AG04449 (cell line): ENCODE measurements around the gene CYP2W1.
"Not testable (repeated sequence)": the region's sequence is repeated elsewhere in the genome, so short reads cannot be mapped to it uniquely, and the experiment has no call there.

Source experiments
- CTCF ChIA-PET: fragments of 350-600 bp; formaldehyde crosslinking; extraction: SDS; loops from one replicate; lab custom pipeline; 2021; ENCODE audit warnings: antibody characterized with exemption; lab: Yijun Ruan, JAX
- POLR2A ChIA-PET: fragments of 400-600, 350-600 bp; formaldehyde crosslinking; extraction: SDS; loops from one replicate; lab custom pipeline; 2020; ENCODE audit warnings: antibody characterized with exemption, inconsistent platforms; lab: Yijun Ruan, JAX
- DNase-seq: peaks from one replicate; pipeline ENCODE4 v3.0.0-alpha.2; 2010; ENCODE audit warnings: low read depth, low spot score
- H3K4me3 ChIP-seq: 2 replicates; pipeline ENCODE4 v1.5.1; 2011; ENCODE audit warnings: low read depth, mild to moderate bottlenecking, control low read depth, low read length
- TF ChIP-seq, protein P1 (sequence below): IDR thresholded peaks from one replicate; pipeline ENCODE4 v1.5.1; 2011; ENCODE audit warnings: mild to moderate bottlenecking, moderate library complexity, low read length, control low read depth, inconsistent platforms; ENCODE audit not compliant: insufficient read depth; ENCODE audit errors: missing control alignments

CYP2W1 gene

DNA sequence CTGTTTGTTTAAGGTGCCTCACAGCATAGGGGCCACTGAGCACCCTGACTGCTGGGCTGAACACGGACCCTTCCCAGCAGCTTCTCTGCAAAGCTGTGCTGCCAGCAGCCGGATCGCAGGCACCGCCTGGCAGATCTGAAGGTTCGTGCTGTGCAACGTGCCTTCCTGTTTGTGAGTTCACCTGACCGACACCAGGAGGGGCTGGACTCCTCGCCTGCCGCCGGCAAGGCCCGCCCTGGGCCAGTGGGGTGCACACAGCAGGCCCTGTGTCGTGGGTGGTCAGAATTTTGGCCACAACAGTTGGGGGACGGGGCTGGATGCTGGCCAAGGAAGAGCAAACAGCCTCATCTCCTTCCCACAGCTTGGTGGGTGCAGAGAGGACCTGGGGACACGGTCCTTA is 12.6 kb downstream of the CYP2W1 start:
- no peak for DNase-seq
- H3K4me3 ChIP-seq = no peak overlapping the region
- ChIA-PET POLR2A (no interaction called here), CTCF (interaction anchor here (1.0 to 11.4 kb wide), 14 partner anchors 10 to 181 kb away, joined by 3 to 558 read pairs (median 20); partner anchors contain the start of genes COX19 and GPR146)
- TF ChIP-seq, protein P1, sequence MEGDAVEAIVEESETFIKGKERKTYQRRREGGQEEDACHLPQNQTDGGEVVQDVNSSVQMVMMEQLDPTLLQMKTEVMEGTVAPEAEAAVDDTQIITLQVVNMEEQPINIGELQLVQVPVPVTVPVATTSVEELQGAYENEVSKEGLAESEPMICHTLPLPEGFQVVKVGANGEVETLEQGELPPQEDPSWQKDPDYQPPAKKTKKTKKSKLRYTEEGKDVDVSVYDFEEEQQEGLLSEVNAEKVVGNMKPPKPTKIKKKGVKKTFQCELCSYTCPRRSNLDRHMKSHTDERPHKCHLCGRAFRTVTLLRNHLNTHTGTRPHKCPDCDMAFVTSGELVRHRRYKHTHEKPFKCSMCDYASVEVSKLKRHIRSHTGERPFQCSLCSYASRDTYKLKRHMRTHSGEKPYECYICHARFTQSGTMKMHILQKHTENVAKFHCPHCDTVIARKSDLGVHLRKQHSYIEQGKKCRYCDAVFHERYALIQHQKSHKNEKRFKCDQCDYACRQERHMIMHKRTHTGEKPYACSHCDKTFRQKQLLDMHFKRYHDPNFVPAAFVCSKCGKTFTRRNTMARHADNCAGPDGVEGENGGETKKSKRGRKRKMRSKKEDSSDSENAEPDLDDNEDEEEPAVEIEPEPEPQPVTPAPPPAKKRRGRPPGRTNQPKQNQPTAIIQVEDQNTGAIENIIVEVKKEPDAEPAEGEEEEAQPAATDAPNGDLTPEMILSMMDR = no peak

DNA sequence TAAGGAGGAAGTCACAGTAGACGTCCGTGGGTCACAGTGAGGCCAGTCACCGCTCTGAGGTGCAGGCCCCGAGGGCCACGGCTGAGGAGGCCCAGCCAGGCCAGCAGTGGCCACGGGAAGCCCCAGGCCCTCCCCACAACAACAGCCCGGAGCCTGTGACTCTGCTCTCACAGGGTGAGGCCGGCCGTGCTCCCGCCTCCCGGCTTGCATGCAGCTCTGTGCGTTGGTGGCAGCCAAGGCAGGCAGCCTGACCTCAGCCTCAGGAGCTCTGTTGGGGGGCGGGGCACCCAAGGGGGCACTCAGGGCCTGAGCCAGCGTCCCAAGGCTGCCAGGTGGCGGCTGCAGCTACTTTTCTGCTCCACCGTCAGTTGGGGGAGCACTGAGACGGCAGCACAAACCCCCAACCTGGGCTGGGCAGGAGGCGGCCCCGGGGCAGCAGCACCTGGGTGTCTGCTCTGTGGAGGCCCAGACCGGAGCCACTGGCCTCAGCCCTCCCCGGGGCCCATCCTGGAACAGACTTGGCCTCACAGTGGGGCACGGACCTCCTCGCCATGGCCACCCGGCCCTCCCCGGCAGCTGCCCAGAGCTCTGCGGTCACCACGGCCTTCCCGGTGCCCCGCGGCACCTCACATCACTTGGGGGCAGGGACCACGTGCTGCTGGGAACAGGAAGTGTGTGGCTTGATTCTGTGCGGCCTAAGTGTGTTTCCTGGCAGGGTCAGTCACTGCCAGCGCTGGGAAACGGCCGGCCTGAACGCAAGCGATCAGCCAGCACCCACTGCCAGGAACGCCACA is 13.3 kb downstream of the CYP2W1 start:
- ChIA-PET CTCF (interaction anchor here (0.8 to 11.4 kb wide), 10 partner anchors 9 to 181 kb away, joined by 3 to 558 read pairs (median 22); partner anchors contain the start of genes COX19 and GPR146), POLR2A (no interaction called here)
- no peak for DNase-seq
- H3K4me3 ChIP-seq = no peak overlapping the region
- TF ChIP-seq, protein P1 = no peak

DNA sequence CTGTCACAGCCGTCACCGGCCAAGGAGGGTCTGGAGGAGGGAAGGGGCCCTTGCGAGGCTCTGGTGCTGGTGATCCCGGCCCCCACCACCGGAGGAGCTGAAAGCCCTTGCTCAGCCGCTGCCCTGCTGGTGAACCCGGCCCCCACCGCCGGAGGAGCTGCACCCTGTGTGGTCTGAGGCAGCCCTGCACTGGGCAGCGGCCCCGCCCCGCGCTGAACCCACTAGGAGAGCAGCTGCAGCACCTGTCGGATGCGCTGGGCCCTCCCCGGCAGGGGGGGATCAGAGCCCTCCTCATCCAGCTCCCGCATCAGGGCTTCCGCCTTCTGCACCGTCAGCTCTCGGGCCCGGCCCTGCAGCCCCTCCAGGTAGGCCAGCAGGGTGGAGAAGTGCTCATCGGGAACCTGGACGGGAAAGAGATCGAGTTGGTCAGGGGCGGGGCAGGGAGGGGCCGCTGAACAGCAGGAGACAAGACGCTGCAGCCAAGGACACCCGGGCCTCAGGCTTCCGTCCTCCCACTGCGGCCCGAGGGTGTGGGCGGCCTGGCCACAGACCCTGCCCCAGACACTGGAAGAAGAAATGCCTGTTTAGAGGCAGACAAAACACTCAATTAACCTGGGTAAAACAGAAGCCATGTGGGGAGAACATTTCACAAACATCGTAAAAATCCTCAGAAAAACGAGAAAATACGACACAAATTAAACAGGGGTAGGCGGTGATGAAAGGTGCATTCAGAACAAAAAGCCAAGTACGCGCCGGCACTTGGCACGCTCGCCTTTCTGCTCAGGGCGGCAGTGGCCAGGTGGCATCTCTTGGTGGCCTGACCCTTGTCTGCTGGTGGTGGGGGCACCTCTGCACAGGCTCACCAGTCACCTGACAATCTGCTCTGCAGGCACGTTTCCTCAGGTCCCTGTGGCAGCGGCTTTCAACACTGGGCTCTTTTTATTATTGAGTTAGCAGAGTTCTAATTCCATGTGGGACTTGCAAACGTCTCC is 14.7 kb downstream of the CYP2W1 start:
- TF ChIP-seq, protein P1 = no peak
- DNase-seq = no peak
- ChIA-PET POLR2A (no interaction called here), CTCF (interaction anchor here (0.8 to 11.4 kb wide), 5 partner anchors 22 to 88 kb away, joined by 3 to 558 read pairs (median 9); partner anchors contain the start of genes COX19 and GPR146)
- no peak overlapping the region for H3K4me3 ChIP-seq

DNA sequence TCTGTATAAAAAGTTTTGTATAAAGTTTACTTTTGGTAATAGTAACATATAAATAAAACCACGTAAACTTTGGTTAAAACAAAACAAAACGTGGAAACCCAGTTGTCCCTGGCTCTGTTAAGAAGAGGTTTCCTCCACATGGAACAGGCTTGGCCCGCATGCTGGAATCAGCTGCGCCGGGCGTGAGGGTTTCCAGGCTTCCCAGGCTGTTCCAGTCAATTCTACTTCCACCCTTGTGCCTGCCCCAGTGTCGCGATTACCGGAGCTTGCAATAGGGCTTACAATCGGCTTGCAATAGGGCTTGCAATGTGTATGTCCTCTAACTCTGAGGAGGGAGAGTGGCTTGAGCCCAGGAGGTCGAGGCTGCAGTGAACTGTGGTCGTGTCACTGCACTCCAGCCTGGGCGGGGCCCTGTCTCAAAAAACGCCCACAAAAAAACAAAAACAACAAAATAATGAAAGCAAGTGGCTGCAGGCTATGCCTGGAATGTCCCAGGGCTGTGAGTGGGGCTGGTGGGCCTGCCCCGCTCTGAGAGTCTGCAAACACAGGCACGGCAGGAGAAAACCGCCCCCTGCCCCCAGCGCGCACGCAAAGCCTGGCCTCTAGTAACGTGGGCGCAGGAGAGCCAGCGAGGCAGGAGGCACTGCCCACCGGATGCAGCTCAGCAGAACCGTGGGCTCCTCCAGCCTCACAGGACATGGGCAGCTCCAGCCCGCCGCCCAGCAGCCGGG is 16.3 kb downstream of the CYP2W1 start:
- CTCF ChIA-PET = interaction anchor here (1.8 to 11.4 kb wide), 2 partner anchors 25 to 63 kb away, joined by 4 to 558 read pairs; no protein-coding TSS in a partner anchor
- no peak for DNase-seq
- no peak overlapping the region for H3K4me3 ChIP-seq
- TF ChIP-seq, protein P1 = no peak
- POLR2A ChIA-PET = no interaction called here

DNA sequence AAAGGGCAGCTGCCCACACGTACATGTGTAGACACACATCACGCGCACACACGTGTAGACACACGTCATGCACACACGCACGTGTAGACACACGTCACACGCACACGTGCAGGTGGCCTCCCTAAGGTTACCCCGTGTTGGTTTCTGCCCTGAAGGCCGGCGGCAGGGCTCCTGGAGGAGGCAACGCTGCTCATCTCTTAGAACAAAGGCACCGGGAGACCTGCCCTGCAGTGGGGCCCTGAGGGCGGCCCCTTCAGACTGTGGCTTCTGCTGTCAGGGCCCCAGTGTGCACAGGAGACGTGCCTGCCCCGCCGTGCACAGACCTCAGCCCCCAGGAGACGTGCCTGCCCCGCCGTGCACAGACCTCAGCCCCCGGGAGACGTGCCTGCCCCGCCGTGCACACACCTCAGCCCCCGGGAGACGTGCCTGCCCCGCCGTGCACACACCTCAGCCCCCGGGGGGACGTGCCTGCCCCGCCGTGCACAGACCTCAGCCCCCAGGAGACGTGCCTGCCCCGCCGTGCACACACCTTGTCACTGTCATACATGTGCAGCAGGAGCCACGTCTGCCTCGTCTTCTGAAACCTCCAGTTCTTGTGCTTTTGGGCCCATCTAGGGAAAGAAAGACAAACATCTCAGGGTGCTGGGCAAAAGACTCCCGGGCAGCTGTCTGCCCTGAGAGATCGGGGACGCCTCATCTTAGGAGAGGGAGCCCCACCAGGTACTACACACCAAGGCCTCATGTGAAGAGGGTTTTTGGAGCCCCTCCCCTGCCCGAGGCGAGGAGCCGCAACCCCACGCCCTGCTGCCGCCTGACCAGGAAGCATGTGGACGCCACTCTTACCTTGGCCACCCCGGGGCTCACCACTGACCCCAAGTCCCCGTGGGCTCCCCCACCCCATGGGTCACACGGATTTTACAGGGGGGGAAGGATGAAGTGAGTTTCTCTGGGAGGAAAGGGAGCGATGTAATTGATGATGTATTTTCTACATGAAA is 17.3 kb downstream of the CYP2W1 start:
- POLR2A ChIA-PET = no interaction called here
- no peak for DNase-seq

DNA sequence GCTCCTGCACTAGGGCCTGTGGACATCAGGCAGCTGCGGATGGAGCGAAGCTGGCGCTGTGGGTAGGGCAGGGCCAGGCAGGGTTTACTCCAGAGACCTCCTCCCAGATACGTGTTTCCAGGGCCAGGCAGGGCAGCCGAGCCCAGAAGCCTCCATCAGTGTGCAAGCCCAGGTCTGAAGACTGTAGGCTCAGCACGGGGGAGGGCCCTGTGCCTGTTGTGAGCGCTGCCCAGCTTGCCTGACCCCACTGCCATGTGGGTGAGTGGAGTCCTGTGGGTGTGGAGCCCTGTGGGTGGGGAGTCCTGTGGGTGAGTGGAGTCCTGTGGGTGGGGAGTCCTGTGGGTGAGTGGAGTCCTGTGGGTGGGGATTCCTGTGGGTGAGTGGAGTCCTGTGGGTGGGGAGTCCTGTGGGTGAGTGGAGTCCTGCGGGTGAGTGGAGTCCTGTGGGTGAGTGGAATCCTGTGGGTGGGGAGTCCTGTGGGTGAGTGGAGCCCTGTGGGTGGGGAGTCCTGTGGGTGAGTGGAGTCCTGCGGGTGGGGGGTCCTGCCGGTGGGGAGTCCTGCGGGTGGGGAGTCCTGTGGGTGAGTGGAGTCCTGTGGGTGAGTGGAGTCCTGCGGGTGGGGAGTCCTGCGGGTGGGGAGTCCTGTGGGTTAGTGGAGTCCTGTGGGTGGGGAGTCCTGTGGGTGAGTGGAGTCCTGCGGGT is 18.2 kb downstream of the CYP2W1 start:
- POLR2A ChIA-PET, H3K4me3 ChIP-seq, DNase-seq: not testable (repeated sequence)
- CTCF ChIA-PET = interaction anchor here (11.4 kb wide), 1 partner anchor 61 kb away, joined by 558 read pairs; no protein-coding TSS in a partner anchor

More for the DNA sequence above, 17.3 kb downstream of the CYP2W1 start:
- no peak overlapping the region for H3K4me3 ChIP-seq
- CTCF ChIA-PET = interaction anchor here (1.8 to 11.4 kb wide), 2 partner anchors 24 to 62 kb away, joined by 4 to 558 read pairs; no protein-coding TSS in a partner anchor
- TF ChIP-seq, protein P1 = no peak

DNA sequence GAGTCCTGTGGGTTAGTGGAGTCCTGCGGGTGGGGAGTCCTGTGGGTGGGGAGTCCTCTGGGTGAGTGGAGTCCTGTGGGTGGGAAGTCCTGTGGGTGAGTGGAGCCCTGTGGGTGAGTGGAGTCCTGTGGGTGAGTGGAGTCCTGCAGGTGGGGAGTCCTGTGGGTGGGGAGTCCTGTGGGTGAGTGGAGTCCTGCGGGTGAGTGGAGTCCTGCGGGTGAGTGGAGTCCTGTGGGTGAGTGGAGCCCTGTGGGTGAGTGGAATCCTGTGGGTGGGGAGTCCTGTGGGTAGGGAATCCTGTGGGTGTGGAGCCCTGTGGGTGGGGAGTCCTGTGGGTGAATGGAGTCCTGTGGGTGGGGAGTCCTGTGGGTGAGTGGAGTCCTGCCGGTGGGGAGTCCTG is 19.0 kb downstream of the CYP2W1 start:
- CTCF ChIA-PET, H3K4me3 ChIP-seq, POLR2A ChIA-PET, DNase-seq: not testable (repeated sequence)
